SU-DHL-6 (cell line): ENCODE measurements around the gene TARS3.

Experiments used
- EZH2phosphoT487 ChIP-seq: fragments of 200-600 bp; sonication (generic), shearing (Covaris generic); conservative IDR thresholded peaks from 2 replicates; pipeline ENCODE4 v1.6.1; 2018; ENCODE audit warnings: mild to moderate bottlenecking, antibody characterized with exemption, low read length, moderate library complexity, mixed read lengths
- TF ChIP-seq, protein P1 (sequence below): fragments of 200-600 bp; sonication (generic); IDR thresholded peaks from one replicate; pipeline ENCODE4 v1.5.1; 2017; ENCODE audit warnings: antibody characterized with exemption, mild to moderate bottlenecking, low read length, moderate library complexity; ENCODE audit not compliant: insufficient read depth, poor library complexity, severe bottlenecking

DNA sequence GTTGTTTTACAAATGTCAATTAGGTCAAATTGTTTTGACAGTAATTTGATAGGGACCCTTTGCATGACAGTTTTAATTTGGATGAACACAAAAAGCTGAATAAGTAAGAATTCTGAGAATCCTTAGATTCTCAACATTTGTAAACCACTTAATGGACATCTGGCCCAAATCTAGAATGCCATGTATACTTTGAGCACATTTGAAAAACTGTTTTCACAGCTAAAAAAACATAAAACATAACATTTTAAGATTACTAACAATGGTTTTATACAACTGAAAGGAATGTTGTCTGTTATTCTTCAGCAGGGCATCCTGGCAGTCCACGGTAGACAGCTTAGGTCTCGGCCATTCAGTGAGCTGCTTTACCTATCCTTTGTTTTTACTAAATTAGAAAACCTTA is 37.6 kb downstream of the TARS3 start:
- TF ChIP-seq, protein P1, sequence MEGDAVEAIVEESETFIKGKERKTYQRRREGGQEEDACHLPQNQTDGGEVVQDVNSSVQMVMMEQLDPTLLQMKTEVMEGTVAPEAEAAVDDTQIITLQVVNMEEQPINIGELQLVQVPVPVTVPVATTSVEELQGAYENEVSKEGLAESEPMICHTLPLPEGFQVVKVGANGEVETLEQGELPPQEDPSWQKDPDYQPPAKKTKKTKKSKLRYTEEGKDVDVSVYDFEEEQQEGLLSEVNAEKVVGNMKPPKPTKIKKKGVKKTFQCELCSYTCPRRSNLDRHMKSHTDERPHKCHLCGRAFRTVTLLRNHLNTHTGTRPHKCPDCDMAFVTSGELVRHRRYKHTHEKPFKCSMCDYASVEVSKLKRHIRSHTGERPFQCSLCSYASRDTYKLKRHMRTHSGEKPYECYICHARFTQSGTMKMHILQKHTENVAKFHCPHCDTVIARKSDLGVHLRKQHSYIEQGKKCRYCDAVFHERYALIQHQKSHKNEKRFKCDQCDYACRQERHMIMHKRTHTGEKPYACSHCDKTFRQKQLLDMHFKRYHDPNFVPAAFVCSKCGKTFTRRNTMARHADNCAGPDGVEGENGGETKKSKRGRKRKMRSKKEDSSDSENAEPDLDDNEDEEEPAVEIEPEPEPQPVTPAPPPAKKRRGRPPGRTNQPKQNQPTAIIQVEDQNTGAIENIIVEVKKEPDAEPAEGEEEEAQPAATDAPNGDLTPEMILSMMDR, result no peak
- no peak for TF ChIP-seq EZH2phosphoT487
